Germinal center (tissue), 1 donor: ENCODE results near the gene SELENOO.
"Not testable (repeated sequence)": the region's sequence is repeated elsewhere in the genome, so short reads cannot be mapped to it uniquely, and the experiment has no call there.

Experiments
- DNase-seq: peaks from one replicate; pipeline ENCODE4 v3.0.0; 2012; ENCODE audit warnings: mixed read lengths, low spot score

SELENOO gene, protein sequence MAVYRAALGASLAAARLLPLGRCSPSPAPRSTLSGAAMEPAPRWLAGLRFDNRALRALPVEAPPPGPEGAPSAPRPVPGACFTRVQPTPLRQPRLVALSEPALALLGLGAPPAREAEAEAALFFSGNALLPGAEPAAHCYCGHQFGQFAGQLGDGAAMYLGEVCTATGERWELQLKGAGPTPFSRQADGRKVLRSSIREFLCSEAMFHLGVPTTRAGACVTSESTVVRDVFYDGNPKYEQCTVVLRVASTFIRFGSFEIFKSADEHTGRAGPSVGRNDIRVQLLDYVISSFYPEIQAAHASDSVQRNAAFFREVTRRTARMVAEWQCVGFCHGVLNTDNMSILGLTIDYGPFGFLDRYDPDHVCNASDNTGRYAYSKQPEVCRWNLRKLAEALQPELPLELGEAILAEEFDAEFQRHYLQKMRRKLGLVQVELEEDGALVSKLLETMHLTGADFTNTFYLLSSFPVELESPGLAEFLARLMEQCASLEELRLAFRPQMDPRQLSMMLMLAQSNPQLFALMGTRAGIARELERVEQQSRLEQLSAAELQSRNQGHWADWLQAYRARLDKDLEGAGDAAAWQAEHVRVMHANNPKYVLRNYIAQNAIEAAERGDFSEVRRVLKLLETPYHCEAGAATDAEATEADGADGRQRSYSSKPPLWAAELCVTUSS

DNA sequence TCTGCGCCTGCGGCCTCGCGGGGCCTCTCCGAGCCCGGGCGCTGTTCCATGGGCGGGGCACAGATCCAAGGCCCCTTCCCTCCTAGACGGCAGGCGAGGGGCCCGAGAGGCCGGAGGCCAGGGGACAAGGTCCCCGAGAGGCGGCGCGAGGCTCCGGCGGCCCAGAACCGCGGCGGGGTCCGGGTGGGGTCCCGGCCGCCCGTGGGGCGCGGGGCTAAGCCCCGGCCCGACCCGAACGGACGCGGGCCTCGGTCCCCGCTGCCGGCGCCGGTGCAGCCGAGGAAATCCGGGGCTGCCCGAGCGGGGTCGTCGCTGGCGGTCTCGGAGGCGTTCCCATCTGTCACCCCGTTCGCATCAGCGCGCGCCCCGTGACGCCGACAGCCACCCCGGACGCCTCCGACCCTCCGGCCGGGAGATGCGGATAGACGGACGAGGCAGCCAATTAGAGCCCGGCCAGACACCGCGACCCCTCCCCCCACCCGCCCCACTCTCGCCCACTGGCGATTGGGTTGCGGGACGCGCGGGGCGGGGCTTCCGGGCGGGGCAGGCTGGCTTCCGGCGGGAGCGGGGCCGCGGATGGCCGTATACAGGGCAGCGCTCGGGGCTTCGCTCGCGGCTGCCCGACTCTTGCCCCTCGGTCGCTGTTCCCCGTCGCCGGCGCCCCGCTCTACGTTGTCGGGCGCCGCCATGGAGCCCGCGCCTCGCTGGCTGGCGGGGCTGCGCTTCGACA lies at the start of gene SELENOO:
Gene SELENOO, plus strand, starts transcription at position 551 of the 730 bp plus-strand sequence. Its CDS starts 26 bp downstream, at position 577.
- peak; percentile 99 for DNase-seq

GRCh38 chr22:50151571-50152537 lies 49.0 kb upstream of the SELENOO start:
- DNase-seq, result no peak

DNA sequence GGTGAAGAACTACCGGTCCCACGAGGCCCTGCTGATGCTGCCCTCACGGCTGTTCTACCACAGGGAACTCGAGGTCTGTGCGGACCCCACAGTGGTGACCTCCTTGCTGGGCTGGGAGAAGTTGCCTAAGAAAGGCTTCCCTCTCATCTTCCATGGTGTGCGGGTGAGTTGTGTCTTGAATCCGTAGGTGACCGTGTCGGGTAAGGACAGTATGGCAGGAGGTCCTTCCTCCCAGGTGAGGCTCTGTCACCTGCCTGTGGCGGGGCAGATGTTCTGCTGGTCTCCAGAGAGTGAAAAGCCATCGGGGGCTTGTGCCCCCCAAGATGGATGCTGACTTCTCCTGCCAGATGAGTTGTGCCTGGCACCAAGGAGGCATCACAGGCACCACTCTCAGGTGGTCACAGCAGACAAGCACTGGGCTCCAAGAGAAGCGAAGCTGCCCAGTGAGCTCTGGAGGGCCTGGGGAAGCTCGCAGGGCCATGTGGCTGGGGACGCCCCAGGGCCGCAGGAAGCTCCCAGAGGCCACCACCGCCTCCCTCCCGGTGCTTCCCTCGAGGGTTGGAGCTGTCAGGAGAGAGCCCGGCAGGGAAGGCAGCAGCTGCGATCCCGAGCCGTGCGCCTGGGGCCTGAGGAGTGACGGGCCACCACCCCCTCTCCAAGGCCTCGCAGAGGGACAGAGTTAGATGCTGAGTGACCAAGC lies 47.6 kb upstream of the SELENOO start:
- no peak for DNase-seq

- DNase-seq, result no peak
Measured at GRCh38 chr22:50153756-50154140, 47.1 kb upstream of the SELENOO start.

DNA sequence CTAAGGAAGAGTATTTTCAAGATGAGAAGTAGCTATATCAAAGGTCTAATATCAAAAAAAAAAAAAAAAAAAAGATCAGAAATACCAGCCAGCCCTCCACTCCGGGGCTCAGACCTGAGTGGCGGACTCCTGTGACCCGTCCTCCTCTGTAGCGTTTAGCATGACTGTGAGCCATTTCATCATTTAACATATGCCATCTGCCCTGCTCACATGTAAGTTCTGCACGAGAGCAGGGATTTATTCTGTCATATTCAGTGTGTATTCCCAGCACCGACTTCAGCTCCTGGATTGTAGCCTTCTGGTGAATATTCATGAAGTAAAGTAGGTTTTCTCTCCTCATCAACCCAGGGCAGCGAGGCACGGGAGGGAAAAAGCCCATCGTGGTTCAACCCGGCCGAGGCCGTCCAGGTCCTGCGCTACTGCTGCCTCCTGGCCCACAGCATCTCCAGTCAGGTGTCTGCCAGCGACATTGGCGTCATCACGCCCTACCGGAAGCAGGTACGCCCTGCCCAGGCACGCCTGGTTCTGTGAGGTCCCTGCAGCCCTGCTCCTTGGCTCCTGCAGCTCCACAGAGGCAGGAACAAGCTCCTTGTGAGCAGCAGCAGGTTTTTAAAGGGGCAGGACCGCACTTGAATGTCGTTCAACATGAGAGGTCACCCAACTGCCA lies 43.0 kb upstream of the SELENOO start:
- no peak for DNase-seq

GRCh38 chr22:50160947-50161346 lies 39.9 kb upstream of the SELENOO start:
- no peak for DNase-seq

DNA sequence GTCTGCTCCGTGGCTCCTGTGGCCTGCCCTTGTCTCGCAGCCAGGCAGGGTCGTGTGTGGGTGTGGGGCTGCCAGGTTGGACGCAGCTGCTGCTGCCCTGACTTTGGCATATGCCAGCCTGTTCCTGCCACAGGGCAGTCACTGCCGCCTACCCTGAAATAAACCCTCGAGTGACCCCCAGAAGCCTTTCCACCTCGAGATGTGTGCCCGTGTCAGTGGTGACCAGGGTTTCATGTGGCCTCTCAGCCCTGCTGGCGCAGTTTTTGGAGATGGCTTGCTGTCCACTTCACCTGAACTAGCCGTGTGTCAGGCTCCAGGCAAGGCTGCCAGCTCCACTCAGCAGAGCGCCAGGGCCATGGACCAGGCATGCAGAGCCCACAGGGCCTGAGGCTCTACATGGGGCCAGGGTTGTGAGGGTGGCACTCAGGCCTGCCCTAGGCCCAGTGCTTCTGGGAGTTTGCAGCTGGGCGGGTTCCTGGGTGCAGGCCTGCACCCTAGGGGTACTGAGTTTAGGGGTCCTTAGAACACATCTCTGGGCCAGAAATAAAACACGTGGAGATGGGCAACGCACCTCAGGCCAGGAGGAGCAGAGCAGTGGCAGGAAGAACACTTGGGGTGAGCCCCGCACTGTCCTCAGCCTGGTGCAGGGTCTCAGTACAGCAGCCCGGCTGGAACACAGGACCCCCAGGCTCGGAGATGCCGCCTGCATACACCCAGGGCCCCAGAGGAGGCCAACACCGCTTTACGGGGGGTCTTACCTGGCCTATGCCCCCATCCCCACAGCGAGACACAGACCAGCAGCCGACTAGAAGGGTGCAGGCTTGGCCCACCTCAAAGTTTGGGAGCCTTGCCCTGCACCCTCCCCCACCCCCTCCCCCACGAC lies 39.1 kb upstream of the SELENOO start:
- no peak for DNase-seq

GRCh38 chr22:50162391-50162956 lies 38.3 kb upstream of the SELENOO start:
- DNase-seq, result no peak

DNA sequence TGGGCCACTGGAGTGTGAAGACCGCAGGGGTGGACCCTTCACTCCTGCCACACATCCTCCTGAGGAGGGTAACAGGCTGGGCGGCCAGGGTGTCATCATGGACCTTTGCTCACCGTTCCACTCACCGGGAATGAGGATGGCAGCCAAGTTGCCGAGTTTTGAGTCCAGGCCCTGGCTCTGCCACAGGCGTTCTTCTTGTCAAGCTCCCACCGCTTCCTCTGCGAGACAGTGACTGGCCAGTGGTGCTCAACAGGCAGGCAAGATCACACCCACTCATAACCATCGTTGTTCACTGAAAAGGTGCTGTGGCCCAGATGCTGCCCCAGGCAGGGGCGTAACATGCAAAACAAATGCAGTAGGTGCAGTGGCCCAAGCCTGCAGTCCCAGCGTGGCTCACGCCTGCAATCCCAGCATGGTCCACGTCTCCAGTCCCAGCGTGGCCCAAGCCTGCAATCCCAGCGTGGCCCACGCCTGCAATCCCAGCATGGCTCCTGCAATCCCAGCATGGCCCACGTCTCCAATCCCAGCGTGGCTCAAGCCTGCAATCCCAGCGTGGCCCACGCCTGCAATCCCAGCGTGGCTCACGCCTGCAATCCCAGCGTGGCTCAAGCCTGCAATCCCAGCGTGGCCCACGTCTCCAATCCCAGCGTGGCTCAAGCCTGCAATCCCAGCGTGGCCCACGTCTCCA lies 35.2 kb upstream of the SELENOO start:
- no peak for DNase-seq

- DNase-seq, result no peak
Measured at GRCh38 chr22:50167689-50168489, 32.9 kb upstream of the SELENOO start.

GRCh38 chr22:50168490-50169180 lies 32.2 kb upstream of the SELENOO start:
- DNase-seq, result not testable (repeated sequence)

DNA sequence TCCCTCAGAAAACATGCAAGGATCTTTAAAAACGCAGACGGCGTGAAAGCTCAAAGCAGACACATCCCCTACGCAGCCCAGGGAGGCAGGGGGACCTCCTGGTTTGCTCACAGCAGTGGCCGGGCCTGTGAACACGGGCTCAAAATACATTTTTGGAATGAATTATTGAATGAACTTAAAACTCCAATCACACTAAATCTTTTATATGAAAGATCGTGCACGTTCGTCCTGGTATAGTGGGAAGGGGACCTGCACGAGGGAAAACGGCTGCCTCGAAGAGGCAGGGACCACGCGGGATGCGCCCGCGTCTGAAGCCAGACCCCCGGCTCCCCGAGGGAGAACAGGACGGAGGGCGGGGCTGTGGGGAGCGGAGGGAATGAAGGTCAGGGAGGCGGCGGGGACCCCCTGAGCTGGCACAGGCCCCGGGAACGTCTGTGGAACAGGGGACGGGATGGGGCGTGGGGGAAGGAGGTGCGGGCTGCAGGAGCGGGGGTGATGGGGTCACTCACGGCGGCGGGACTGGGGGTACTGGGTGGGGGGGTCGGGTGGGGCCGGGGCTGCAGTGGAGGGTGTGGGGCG lies 31.5 kb upstream of the SELENOO start:
- DNase-seq, result no peak

GRCh38 chr22:50169774-50170341 lies 31.0 kb upstream of the SELENOO start:
- no peak for DNase-seq

- no peak for DNase-seq
Measured at GRCh38 chr22:50170453-50171318, 30.1 kb upstream of the SELENOO start, which contains the start of gene PANX2. Gene PANX2, plus strand, starts transcription at chr22:50170731. Its CDS starts 0 bp downstream, at chr22:50170731.

- DNase-seq, result no peak
Measured at GRCh38 chr22:50171319-50171964, 29.4 kb upstream of the SELENOO start.
